GM12875 (cell line): ENCODE data around the gene NSUN2.

Experiments used
- H3K4me3 ChIP-seq: one replicate; pipeline ENCODE4 v1.5.1; 2011; ENCODE audit warnings: low read depth, low read length, control low read depth
- TF ChIP-seq, protein P1 (sequence below): IDR thresholded peaks from 2 replicates; pipeline ENCODE4 v1.5.1; 2011; ENCODE audit warnings: low read depth, mild to moderate bottlenecking, control low read depth, inconsistent platforms, low read length, moderate library complexity, borderline replicate concordance; ENCODE audit not compliant: insufficient read depth

Gene NSUN2

DNA sequence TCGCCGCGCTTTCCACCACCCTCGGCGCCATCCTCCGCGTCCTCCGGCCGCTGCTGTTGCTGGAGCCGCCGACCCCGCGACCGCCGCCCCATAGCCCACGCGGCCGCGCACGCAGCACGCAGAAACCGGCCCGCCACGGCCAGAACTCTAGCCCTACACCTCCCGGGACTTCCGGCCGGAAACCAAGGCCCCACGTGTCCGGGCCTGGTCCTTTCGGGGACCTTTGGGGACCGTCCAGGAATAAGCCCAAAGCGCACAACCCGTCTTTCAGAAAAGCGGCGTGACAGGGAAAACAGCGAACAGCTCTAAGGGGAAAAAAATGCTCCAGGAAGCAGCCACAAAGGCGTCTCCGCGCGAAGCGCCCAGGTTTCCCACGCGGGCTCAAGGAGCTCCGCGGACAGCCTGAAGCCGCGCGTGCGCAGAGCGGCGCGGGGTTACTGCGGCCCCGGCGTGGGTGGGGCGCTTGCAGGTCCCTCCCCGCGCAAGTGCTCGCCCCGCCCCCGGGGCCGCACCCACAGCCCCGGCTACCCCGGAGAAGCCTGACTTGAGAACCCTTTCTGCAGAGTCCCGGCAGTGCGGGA is at the start of gene NSUN2, which contains the start of gene SRD5A1:
NSUN2 (minus strand) TSS at position 157 of the 581 bp plus-strand sequence; CDS start at position 92, 65 bp downstream.
SRD5A1 (plus strand) TSS at position 553 of the 581 bp plus-strand sequence. CDS start 137 bp downstream, outside the sequence.
- peak within 1 kb of the TSS; percentile 81 for H3K4me3 ChIP-seq
- TF ChIP-seq, protein P1, sequence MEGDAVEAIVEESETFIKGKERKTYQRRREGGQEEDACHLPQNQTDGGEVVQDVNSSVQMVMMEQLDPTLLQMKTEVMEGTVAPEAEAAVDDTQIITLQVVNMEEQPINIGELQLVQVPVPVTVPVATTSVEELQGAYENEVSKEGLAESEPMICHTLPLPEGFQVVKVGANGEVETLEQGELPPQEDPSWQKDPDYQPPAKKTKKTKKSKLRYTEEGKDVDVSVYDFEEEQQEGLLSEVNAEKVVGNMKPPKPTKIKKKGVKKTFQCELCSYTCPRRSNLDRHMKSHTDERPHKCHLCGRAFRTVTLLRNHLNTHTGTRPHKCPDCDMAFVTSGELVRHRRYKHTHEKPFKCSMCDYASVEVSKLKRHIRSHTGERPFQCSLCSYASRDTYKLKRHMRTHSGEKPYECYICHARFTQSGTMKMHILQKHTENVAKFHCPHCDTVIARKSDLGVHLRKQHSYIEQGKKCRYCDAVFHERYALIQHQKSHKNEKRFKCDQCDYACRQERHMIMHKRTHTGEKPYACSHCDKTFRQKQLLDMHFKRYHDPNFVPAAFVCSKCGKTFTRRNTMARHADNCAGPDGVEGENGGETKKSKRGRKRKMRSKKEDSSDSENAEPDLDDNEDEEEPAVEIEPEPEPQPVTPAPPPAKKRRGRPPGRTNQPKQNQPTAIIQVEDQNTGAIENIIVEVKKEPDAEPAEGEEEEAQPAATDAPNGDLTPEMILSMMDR, result no peak

DNA sequence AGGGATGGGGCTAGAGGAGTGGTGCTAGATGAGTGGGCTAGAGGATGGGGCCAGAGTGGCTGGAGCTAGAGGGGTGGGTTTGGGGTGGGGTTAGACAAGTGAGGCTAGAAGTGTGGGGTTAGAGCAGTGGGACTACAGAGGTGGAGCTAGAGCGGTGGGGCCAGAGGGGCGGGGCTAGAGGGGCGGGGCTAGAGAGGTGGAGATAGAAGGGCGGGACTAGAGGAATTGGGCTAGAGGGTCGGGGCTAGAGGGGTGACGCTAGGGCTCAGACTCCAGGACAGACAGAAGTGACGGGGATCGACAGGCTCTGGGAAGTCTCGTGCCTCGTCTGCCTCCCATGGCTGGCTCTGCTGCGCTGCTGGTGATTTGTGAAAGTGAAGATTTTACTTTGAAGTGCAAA is 49.4 kb upstream of the NSUN2 start:
- H3K4me3 ChIP-seq, result no peak overlapping the region
- TF ChIP-seq, protein P1, result no peak

DNA sequence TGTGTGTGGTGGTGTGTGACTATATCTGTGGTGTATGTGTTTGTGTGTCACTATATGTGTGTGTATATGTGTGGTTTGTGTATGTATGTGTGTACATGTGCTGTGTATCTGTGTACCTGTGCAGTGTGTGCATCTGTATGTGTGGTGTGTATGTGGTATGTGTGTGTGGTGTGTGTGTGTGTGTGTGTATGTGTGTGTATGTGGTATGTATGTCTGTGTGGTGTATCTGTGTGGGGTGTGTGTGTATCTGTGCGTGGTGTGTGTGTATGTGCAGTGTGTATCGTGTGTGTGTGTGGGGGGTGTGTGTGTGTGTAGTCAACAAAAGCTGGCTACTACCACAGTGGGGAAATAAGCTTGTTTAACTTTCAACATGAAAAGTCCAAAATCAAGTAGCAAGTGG is 48.8 kb upstream of the NSUN2 start:
- TF ChIP-seq, protein P1, result no peak
- H3K4me3 ChIP-seq, result no peak overlapping the region

DNA sequence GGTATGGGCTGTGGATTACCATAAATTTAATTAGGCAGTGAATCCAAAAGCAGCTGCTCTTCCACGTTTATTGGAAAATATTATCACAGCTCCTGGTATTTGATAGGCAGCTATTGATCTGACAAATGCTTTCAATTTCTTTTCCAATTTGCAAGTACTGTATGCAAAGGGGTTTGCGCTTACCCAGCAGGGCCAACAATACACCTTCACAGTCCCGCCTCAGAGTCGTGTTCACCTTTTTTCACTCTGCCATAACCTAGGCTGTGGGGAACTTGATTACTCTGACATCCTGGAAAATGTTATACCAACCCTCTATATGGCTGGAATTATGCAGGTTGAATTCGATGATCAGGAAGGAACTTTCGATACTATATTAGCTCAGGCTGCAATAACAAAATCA is 48.1 kb upstream of the NSUN2 start:
- TF ChIP-seq, protein P1, result no peak
- no peak overlapping the region for H3K4me3 ChIP-seq

DNA sequence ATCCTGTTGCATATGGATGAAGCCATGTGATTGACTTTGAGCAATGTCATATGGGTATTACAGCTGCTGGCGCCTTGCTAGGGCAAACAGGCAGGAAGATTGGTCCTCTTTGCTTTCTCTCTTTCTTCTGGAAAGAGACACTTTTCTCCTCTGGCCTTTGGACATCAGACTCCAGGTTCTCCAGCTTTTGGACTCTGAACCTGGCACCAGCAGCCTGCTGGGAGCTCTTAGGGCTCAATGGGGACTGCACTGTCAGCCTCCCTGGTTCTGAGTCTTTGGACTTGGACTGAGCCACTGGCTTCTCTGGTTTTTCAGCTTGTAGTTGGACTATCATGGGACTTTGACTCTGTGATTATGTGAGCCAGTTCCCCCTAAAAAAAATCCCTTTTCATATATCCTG is 45.5 kb upstream of the NSUN2 start:
- H3K4me3 ChIP-seq, result no peak overlapping the region
- TF ChIP-seq, protein P1, result no peak

DNA sequence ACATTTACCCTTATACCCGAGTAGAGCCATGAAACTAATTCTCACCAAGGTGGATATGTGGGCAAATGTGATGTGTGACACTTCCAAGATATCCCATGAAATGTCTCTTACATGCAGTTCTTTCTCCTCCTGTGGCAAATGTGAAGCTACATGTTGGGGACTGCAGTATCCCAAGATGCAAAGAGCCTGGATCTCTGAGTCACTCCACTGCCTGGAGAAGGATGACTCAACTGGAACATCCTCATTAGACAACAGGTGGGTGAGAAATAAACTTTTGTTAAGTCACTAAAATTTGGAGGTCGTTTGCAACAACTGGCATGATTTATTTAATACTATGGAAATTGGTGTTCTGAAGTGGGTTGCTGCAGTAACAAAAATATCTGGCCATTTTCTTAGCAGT is 43.9 kb upstream of the NSUN2 start:
- TF ChIP-seq, protein P1, result no peak
- no peak overlapping the region for H3K4me3 ChIP-seq

DNA sequence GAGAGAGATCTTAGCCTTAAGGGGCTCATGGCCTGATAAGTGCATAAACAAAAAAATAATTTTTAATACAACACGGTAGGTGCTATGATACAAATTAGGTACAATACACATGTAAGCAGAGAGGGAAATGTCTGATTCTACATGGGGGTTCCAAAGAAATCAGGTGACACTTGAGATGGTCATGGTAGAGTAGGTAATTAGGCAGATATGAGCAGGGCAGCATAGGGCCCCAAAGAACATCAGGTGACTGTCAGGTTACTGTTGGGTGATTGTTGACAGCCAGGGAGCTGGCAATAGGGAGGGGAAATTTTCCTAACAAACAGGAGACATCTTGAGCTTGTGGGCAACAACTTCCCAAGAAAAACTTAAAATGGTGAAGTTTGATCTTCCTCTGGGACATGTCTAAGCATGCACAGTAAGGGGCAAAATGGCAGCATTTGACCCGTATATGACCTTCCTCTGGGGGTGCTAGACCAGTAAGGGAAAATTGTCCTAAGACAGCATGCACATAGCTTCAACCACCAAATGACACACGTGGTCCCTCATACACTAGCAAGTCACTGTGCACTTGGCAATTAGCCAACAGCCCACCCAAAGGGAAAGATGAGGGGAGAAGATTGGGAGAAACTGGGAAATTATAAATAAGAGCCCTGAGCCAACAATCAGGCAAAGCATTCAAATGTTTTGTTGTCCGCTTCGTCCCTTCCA is 43.1 kb upstream of the NSUN2 start:
- TF ChIP-seq, protein P1, result no peak
- no peak overlapping the region for H3K4me3 ChIP-seq
